Thoracic aorta endothelial cell (primary cell): Measurements from ENCODE around the gene MINDY4. TPM values are rescaled to one million over a fixed set of nuclear protein-coding genes. Genes with fewer than 3 reads are reported as not detected.

Experiments used
- total RNA-seq: library from RNA; depleted of rRNA; stranded (reverse); fragments of >200 nt; gene quantifications from 2 replicates; pipeline ENCODE4 v1.2.3, GENCODE V29; 2012

Gene MINDY4
- 3.6 and 6.6 TPM in 2 replicates for total RNA-seq

GRCh38 chr7:30771174-30771879 is at the start of gene MINDY4:
Gene MINDY4 (plus strand): TSS chr7:30771417. CDS start chr7:30771494, 77 bp downstream.

GRCh38 chr7:30751696-30752273 is 19.4 kb upstream of the MINDY4 start, which contains the start of gene INMT:
Gene INMT (plus strand): TSS chr7:30752135. CDS start chr7:30752151, 16 bp downstream.

GRCh38 chr7:30911561-30911969 is 140.3 kb downstream of the MINDY4 start, which contains the start of gene AQP1:
Gene AQP1 (plus strand): TSS chr7:30911853. CDS start chr7:30911910, 57 bp downstream.

Other genes with a start within 250 kb of the MINDY4 start
- gene GARS1, start 176.5 kb upstream of the MINDY4 start, total RNA-seq: 213 and 286 TPM in 2 replicates
- not detected in 2 replicates for gene CRHR2, start 89.0 kb upstream of the MINDY4 start, total RNA-seq
- gene INMT, start 19.3 kb upstream of the MINDY4 start, total RNA-seq: not detected in 2 replicates
- gene AQP1, start 140.4 kb downstream of the MINDY4 start, total RNA-seq: 1.7 and 4.9 TPM in 2 replicates
- gene GHRHR, start 192.5 kb downstream of the MINDY4 start, total RNA-seq: 0.14 TPM in 1 of 2 replicates, not detected in the other